ENCODE measurements around the gene CTRB2.
"Not testable (repeated sequence)": the region's sequence is repeated elsewhere in the genome, so short reads cannot be mapped to it uniquely, and the experiment has no call there.

The CTRB2 gene

GRCh38 chr16:75206749-75207451 is at the start of gene CTRB2:
CTRB2 (minus strand) TSS chr16:75207161; CDS start chr16:75207141, 20 bp downstream.
- DNase-seq, result no peak

- no peak for DNase-seq
Observed at GRCh38 chr16:75256059-75256571, 49.2 kb upstream of the CTRB2 start.

- no peak for DNase-seq
Observed at GRCh38 chr16:75254359-75254837, 47.4 kb upstream of the CTRB2 start.

GRCh38 chr16:75252946-75253911 is 46.3 kb upstream of the CTRB2 start:
- no peak for DNase-seq

GRCh38 chr16:75252049-75252864 is 45.3 kb upstream of the CTRB2 start:
- no peak for DNase-seq

- peak; percentile 60 for DNase-seq
Observed at GRCh38 chr16:75251280-75252048, 44.5 kb upstream of the CTRB2 start, which contains the start of gene BCAR1. BCAR1 (minus strand) TSS chr16:75251624; CDS start chr16:75251482, 142 bp downstream.

GRCh38 chr16:75250809-75251279 is 43.9 kb upstream of the CTRB2 start:
- no peak for DNase-seq

GRCh38 chr16:75250089-75250808 is 43.3 kb upstream of the CTRB2 start:
- DNase-seq, result no peak

GRCh38 chr16:75249441-75249840 is 42.5 kb upstream of the CTRB2 start:
- no peak for DNase-seq

GRCh38 chr16:75248536-75249380 is 41.8 kb upstream of the CTRB2 start:
- no peak for DNase-seq

- no peak for DNase-seq
Observed at GRCh38 chr16:75248142-75248535, 41.2 kb upstream of the CTRB2 start.

GRCh38 chr16:75247249-75247648 is 40.3 kb upstream of the CTRB2 start:
- DNase-seq, result no peak

GRCh38 chr16:75246504-75247205 is 39.7 kb upstream of the CTRB2 start:
- no peak for DNase-seq

- no peak for DNase-seq
Observed at GRCh38 chr16:75244844-75245758, 38.1 kb upstream of the CTRB2 start.

GRCh38 chr16:75244225-75244809 is 37.4 kb upstream of the CTRB2 start:
- DNase-seq, result no peak

GRCh38 chr16:75243667-75244224 is 36.8 kb upstream of the CTRB2 start:
- no peak for DNase-seq

- DNase-seq, result not testable (repeated sequence)
Observed at GRCh38 chr16:75242436-75243078, 35.6 kb upstream of the CTRB2 start.

All from NCI-H510A (cell line).